ENCODE measurements around the gene BTBD7. TPM values are rescaled to one million over a fixed set of nuclear protein-coding genes. Genes with fewer than 3 reads are reported as not detected.

Gene BTBD7
- total and polyA plus RNA-seq, 9 of the 15 experiments (the other 6 are each of a cell fraction or from before 2014, with no cell fraction given): 2.5 to 12.9 (median 6.2) TPM

DNA sequence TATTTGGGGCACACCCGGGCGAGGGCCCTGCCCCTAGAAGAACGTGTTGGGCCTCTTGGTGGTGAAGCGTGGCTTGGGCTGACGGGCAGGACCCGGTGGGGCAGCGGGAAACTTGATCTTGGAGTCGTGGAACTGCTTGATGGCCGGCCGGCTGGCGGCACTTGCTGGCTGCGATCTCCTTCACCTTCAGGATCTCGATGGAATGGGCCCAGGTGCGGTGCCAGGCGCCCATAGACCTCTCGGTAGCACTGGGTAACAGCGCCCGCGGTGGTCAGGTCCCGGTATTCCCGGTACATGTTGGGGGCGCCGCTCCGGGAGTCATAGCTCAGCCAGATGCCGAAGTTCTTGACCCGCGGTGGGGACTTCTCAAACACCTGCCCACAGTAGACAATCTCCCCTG is 109.3 kb downstream of the BTBD7 start (continued):
- no peak for TF ChIP-seq MGA (IDR thresholded peaks at IDR 0.05)
- no peak for TF ChIP-seq ZNF274 (IDR thresholded peaks at IDR 0.05; ENCODE audit: borderline replicate concordance, low read depth, low read length)
- TF ChIP-seq TAF1 (IDR thresholded peaks at IDR 0.05; ENCODE audit: control insufficient read depth, extremely low read depth, insufficient read depth, low read length, severe bottlenecking): no peak
- TF ChIP-seq SMAD2 (IDR thresholded peaks at IDR 0.05; ENCODE audit: low read depth, low read length): no peak
- TF ChIP-seq, protein P1, sequence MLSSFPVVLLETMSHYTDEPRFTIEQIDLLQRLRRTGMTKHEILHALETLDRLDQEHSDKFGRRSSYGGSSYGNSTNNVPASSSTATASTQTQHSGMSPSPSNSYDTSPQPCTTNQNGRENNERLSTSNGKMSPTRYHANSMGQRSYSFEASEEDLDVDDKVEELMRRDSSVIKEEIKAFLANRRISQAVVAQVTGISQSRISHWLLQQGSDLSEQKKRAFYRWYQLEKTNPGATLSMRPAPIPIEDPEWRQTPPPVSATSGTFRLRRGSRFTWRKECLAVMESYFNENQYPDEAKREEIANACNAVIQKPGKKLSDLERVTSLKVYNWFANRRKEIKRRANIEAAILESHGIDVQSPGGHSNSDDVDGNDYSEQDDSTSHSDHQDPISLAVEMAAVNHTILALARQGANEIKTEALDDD (IDR thresholded peaks at IDR 0.05): no peak
- TF ChIP-seq MEF2D (tag; conservative IDR thresholded peaks at IDR 0.05; ENCODE audit: low read depth): no peak
- no peak for TF ChIP-seq ZC3H11A (IDR thresholded peaks at IDR 0.05; ENCODE audit: low read depth, low read length)

Data from K562 (cell line).